WERI-Rb-1 (cell line): Measurements from ENCODE around the gene NUP62.

Experiments
- DNase-seq: peaks from one replicate; pipeline ENCODE4 v3.0.0-alpha.2; 2020
- H3K27ac ChIP-seq: fragments of 250-450 bp; sonication (Bioruptor Pico); 2 replicates; pipeline ENCODE4 v1.5.1; 2020; ENCODE audit warnings: mild to moderate bottlenecking, moderate library complexity
- H3K27me3 ChIP-seq: fragments of 250-450 bp; sonication (Bioruptor Pico); 2 replicates; pipeline ENCODE4 v1.5.1; 2021; ENCODE audit warnings: mild to moderate bottlenecking, low read depth, moderate library complexity; ENCODE audit not compliant: insufficient read depth, severe bottlenecking
- H3K36me3 ChIP-seq: fragments of 250-450 bp; sonication (Bioruptor Pico); 2 replicates; pipeline ENCODE4 v1.5.1; 2020; ENCODE audit warnings: mild to moderate bottlenecking, moderate library complexity
- H3K4me3 ChIP-seq: 2 replicates; pipeline ENCODE4 v1.5.1; 2011; ENCODE audit warnings: low read depth, mild to moderate bottlenecking, control low read depth, low read length
- H3K9me3 ChIP-seq: fragments of 250-450 bp; sonication (Bioruptor Pico); 2 replicates; pipeline ENCODE4 v1.5.1; 2021; ENCODE audit warnings: mild to moderate bottlenecking, moderate library complexity; ENCODE audit not compliant: severe bottlenecking
- TF ChIP-seq, protein P1 (sequence below): IDR thresholded peaks from 2 replicates; pipeline ENCODE4 v1.5.1; 2011; ENCODE audit warnings: low read depth, mild to moderate bottlenecking, control low read depth, inconsistent platforms, low read length

The NUP62 gene

GRCh38 chr19:49857061-49857837 lies 72.1 kb downstream of the NUP62 start:
- Histone ChIP-seq H3K36me3 (peaks cover 90% of the 10 kb centered on the region), H3K27ac (no peak overlapping the region)

More at GRCh38 chr19:49857061-49857837, 72.1 kb downstream of the NUP62 start:
- Histone ChIP-seq H3K9me3 (no peaks in the 10 kb centered on the region), H3K4me3 (no peak overlapping the region), H3K27me3 (no peaks in the 10 kb centered on the region)
- no peak for DNase-seq
- TF ChIP-seq, protein P1, sequence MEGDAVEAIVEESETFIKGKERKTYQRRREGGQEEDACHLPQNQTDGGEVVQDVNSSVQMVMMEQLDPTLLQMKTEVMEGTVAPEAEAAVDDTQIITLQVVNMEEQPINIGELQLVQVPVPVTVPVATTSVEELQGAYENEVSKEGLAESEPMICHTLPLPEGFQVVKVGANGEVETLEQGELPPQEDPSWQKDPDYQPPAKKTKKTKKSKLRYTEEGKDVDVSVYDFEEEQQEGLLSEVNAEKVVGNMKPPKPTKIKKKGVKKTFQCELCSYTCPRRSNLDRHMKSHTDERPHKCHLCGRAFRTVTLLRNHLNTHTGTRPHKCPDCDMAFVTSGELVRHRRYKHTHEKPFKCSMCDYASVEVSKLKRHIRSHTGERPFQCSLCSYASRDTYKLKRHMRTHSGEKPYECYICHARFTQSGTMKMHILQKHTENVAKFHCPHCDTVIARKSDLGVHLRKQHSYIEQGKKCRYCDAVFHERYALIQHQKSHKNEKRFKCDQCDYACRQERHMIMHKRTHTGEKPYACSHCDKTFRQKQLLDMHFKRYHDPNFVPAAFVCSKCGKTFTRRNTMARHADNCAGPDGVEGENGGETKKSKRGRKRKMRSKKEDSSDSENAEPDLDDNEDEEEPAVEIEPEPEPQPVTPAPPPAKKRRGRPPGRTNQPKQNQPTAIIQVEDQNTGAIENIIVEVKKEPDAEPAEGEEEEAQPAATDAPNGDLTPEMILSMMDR, result no peak
